Activated CD8-positive, alpha-beta memory T cell treated with anti-CD3 and anti-CD28 coated beads, Interleukin-2, amount 10 ng/mL, durations not matched to agents 7 days and 5 days (primary cell): ENCODE results near the gene CIC. TPM values are rescaled to one million over a fixed set of nuclear protein-coding genes. Genes with fewer than 3 reads are reported as not detected.
A peak's percentile ranks its signal among the peaks of the same experiment; 100 is the strongest.
"Not testable (repeated sequence)": the region's sequence is repeated elsewhere in the genome, so short reads cannot be mapped to it uniquely, and the experiment has no call there.

ENCODE experiments used
- ATAC-seq: fragments of 150-1000 bp; cut with Tn5 transposase; one replicate; pipeline ENCODE4 v1.10.0; 2021; ENCODE audit warnings: moderate library complexity
- CTCF ChIA-PET: fragments of 350-600 bp; sonication (Branson Sonifier 250); formaldehyde crosslinking; loops from one replicate; lab custom pipeline; 2021; ENCODE audit warnings: antibody characterized with exemption; lab: Charles Lee
- DNase-seq: peaks from one replicate; pipeline ENCODE4 v3.0.0-alpha.2; 2020
- H3K27ac Mint-ChIP-seq: one replicate; pipeline ENCODE4 v1.8.0; 2021; ENCODE audit warnings: mild to moderate bottlenecking, mixed read lengths
- H3K27me3 Mint-ChIP-seq: one replicate; pipeline ENCODE4 v1.8.0; 2021; ENCODE audit warnings: mixed read lengths
- H3K36me3 Mint-ChIP-seq: one replicate; pipeline ENCODE4 v1.8.0; 2021; ENCODE audit warnings: mild to moderate bottlenecking, mixed read lengths
- H3K4me1 Mint-ChIP-seq: one replicate; pipeline ENCODE4 v1.8.0; 2021; ENCODE audit warnings: mixed read lengths
- H3K4me3 Mint-ChIP-seq: one replicate; pipeline ENCODE4 v1.8.0; 2021; ENCODE audit warnings: mild to moderate bottlenecking, moderate library complexity, mixed read lengths
- H3K9me3 Mint-ChIP-seq: one replicate; pipeline ENCODE4 v1.8.0; 2022; ENCODE audit warnings: low read depth, mixed read lengths
- total RNA-seq, 2 experiments: library from RNA; stranded (reverse); gene quantifications; one replicate each; pipeline ENCODE4 v1.2.3, GENCODE V29; 2021

Gene CIC
- total RNA-seq, 2 experiments from 2014 or later = 67.3 to 77.3 TPM

- Mint-ChIP-seq H3K36me3 (no peaks in the 10 kb centered on the region), H3K27ac (peak overlapping the region; percentile 75), H3K4me3 (peak overlapping the region; percentile 79), H3K4me1 (peaks cover 17% of the 10 kb centered on the region), H3K9me3 (no peaks in the 10 kb centered on the region), H3K27me3 (peaks cover 24% of the 10 kb centered on the region)
- CTCF ChIA-PET = no interaction called here
- DNase-seq (peak; percentile 52), ATAC-seq (peak; percentile 16)
These were observed 57.1 kb downstream of the CIC start for GRCh38 chr19:42325896-42326771.

DNA sequence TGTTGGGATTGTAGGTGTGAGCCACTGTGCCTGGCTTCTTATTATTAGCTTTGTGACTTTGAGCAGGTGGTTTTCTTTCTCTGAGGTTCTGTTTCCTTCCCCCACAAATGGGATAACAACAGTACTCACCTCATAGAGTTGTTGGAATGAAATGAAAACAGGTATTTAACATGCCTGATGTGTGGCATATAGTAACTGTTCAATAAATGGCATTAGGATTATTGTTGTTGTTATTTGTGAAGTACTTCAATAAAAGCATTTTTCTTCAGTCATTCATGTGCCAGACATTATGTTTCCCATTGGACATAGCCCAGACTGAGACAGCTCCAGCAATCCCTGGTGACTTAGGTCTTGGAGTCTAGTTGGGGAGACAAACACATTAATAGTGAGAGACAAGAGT, 57.9 kb downstream of the CIC start:
- Mint-ChIP-seq H3K9me3 (no peaks in the 10 kb centered on the region), H3K4me3 (peak overlapping the region; percentile 79), H3K4me1 (peaks cover 17% of the 10 kb centered on the region), H3K27ac (no peak overlapping the region), H3K36me3 (no peaks in the 10 kb centered on the region), H3K27me3 (peaks cover 20% of the 10 kb centered on the region)
- ATAC-seq = no peak
- DNase-seq = no peak
- CTCF ChIA-PET = interaction anchor here (0.9 to 2.1 kb wide), 3 partner anchors 123 to 218 kb away, joined by 3 to 7 read pairs (median 3); no protein-coding TSS in a partner anchor

DNA sequence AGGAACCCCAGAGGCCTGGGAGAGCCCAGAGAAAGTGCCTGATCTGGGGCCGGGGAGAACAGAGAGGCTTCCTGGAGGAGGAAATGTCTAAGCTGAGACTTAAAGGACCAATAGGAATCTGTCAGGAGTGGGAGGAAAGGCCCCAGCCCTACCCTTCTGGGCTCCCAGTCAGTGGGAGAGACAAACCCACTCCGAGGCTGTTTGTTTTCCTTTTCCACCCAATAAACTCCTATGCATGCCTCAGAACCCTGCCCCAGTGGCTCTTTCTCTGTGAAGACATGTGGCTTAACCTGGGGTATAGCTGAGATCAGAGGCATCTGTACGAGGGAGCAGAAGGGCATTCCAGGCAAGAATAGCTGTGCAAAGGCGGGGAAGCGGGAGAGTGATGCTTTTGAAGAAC, 58.3 kb downstream of the CIC start:
- H3K27ac Mint-ChIP-seq = no peak overlapping the region
- H3K4me1 Mint-ChIP-seq = peaks cover 17% of the 10 kb centered on the region
- no peaks in the 10 kb centered on the region for H3K36me3 Mint-ChIP-seq
- H3K27me3 Mint-ChIP-seq = peaks cover 16% of the 10 kb centered on the region
- no peak overlapping the region for H3K4me3 Mint-ChIP-seq
- ATAC-seq = no peak
- CTCF ChIA-PET = interaction anchor here (0.9 to 2.1 kb wide), 4 partner anchors 123 to 219 kb away, joined by 3 to 7 read pairs (median 4); partner anchors contain the start of gene POU2F2
- H3K9me3 Mint-ChIP-seq = no peaks in the 10 kb centered on the region
- DNase-seq = no peak

- H3K4me1 Mint-ChIP-seq = peaks cover 17% of the 10 kb centered on the region
- H3K9me3 Mint-ChIP-seq = no peaks in the 10 kb centered on the region
- H3K27me3 Mint-ChIP-seq = peaks cover 12% of the 10 kb centered on the region
- no peak overlapping the region for H3K4me3 Mint-ChIP-seq
- CTCF ChIA-PET = interaction anchor here (0.9 to 2.1 kb wide), 3 partner anchors 130 to 220 kb away, joined by 3 to 7 read pairs (median 4); partner anchors contain the start of gene POU2F2
- H3K27ac Mint-ChIP-seq = no peak overlapping the region
- no peak for DNase-seq
- no peaks in the 10 kb centered on the region for H3K36me3 Mint-ChIP-seq
- no peak for ATAC-seq
These were observed 59.1 kb downstream of the CIC start for GRCh38 chr19:42328106-42328505.

DNA sequence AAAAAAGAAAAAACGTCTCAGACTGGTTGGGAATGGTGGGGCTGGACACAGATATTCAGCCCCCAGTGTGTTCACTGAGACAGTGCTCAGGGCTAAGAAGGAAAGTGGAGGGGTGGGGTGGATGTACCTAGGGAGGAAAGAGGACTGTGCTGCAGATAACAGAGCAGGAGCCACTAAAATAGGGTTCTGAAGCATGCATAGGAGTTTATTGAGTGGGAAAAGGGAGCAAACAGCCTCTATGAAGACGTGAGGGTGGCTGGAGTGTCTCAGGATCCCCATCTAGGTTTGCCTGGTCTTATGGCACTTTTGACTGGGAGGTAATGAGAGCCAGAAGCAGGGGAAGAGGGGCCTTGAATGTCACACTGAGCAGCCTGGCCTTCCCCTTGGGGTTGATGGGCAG, 59.8 kb downstream of the CIC start:
- H3K27ac Mint-ChIP-seq = no peak overlapping the region
- DNase-seq = no peak
- CTCF ChIA-PET = interaction anchor here (2.1 kb wide), 1 partner anchor 220 kb away, joined by 7 read pairs; no protein-coding TSS in a partner anchor
- H3K4me3 Mint-ChIP-seq = no peak overlapping the region
- no peak for ATAC-seq
- peaks cover 6% of the 10 kb centered on the region for H3K27me3 Mint-ChIP-seq
- no peaks in the 10 kb centered on the region for H3K9me3 Mint-ChIP-seq
- peaks cover 15% of the 10 kb centered on the region for H3K4me1 Mint-ChIP-seq
- no peaks in the 10 kb centered on the region for H3K36me3 Mint-ChIP-seq

GRCh38 chr19:42330241-42330711, 61.2 kb downstream of the CIC start:
- Mint-ChIP-seq H3K27me3 (peaks cover under 1% of the 10 kb centered on the region), H3K4me3 (no peak overlapping the region), H3K9me3 (no peaks in the 10 kb centered on the region), H3K27ac (no peak overlapping the region), H3K36me3 (no peaks in the 10 kb centered on the region), H3K4me1 (peaks cover 10% of the 10 kb centered on the region)
- CTCF ChIA-PET = interaction anchor here (0.9 to 1.5 kb wide), 2 partner anchors 90 to 221 kb away, joined by 3 read pairs; no protein-coding TSS in a partner anchor
- no peak for DNase-seq
- ATAC-seq = no peak

GRCh38 chr19:42331333-42331732, 62.3 kb downstream of the CIC start:
- CTCF ChIA-PET = interaction anchor here (0.8 to 1.5 kb wide), 2 partner anchors 198 to 222 kb away, joined by 3 read pairs; no protein-coding TSS in a partner anchor
- not testable (repeated sequence) for H3K27me3 Mint-ChIP-seq, H3K4me3 Mint-ChIP-seq, DNase-seq, ATAC-seq, H3K9me3 Mint-ChIP-seq, H3K4me1 Mint-ChIP-seq, H3K27ac Mint-ChIP-seq, H3K36me3 Mint-ChIP-seq

DNA sequence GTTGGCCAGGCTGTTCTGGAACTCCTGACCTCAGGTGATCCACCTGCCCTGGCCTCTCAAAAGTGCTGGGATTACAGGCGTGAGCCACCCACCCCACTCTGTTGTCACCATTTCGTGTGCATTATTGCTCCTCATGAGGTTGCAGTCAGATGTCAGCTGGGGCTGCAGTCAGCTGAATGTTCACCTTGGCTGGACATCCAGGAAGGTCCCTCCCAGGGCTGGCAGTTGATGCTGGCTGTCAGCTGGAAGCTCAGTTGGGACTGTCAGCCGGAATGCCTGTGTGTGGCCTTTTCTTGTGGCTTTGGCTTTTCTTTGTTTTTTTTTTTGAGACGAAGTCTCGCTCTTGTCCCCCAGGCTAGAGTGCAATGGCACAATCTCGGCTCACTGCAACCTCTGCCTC, 63.0 kb downstream of the CIC start:
- CTCF ChIA-PET = interaction anchor here (0.8 to 1.1 kb wide), 2 partner anchors 199 to 297 kb away, joined by 3 to 4 read pairs; no protein-coding TSS in a partner anchor
- H3K27ac Mint-ChIP-seq = no peak overlapping the region

GRCh38 chr19:42333018-42333417, 64.0 kb downstream of the CIC start:
- no peak for DNase-seq
- no peak for ATAC-seq
- H3K27ac Mint-ChIP-seq = no peak overlapping the region
- no peaks in the 10 kb centered on the region for H3K36me3 Mint-ChIP-seq
- no peaks in the 10 kb centered on the region for H3K9me3 Mint-ChIP-seq
- CTCF ChIA-PET = interaction anchor here (1.1 kb wide), 1 partner anchor 298 kb away, joined by 4 read pairs; no protein-coding TSS in a partner anchor
- no peak overlapping the region for H3K4me3 Mint-ChIP-seq
- H3K27me3 Mint-ChIP-seq = no peaks in the 10 kb centered on the region
- H3K4me1 Mint-ChIP-seq = no peaks in the 10 kb centered on the region

More for the DNA sequence above, 63.0 kb downstream of the CIC start:
- Mint-ChIP-seq H3K9me3 (no peaks in the 10 kb centered on the region), H3K4me3 (no peak overlapping the region), H3K36me3 (no peaks in the 10 kb centered on the region), H3K4me1 (peaks cover 1% of the 10 kb centered on the region), H3K27me3 (no peaks in the 10 kb centered on the region)
- ATAC-seq (no peak), DNase-seq (no peak)

- no peaks in the 10 kb centered on the region for H3K36me3 Mint-ChIP-seq
- ATAC-seq (no peak), DNase-seq (no peak)
- no peak overlapping the region for H3K4me3 Mint-ChIP-seq
- no peaks in the 10 kb centered on the region for H3K4me1 Mint-ChIP-seq
- H3K27ac Mint-ChIP-seq = no peak overlapping the region
- no peaks in the 10 kb centered on the region for H3K9me3 Mint-ChIP-seq
- CTCF ChIA-PET = no interaction called here
- no peaks in the 10 kb centered on the region for H3K27me3 Mint-ChIP-seq
These were observed 65.1 kb downstream of the CIC start for GRCh38 chr19:42333975-42334696.

DNA sequence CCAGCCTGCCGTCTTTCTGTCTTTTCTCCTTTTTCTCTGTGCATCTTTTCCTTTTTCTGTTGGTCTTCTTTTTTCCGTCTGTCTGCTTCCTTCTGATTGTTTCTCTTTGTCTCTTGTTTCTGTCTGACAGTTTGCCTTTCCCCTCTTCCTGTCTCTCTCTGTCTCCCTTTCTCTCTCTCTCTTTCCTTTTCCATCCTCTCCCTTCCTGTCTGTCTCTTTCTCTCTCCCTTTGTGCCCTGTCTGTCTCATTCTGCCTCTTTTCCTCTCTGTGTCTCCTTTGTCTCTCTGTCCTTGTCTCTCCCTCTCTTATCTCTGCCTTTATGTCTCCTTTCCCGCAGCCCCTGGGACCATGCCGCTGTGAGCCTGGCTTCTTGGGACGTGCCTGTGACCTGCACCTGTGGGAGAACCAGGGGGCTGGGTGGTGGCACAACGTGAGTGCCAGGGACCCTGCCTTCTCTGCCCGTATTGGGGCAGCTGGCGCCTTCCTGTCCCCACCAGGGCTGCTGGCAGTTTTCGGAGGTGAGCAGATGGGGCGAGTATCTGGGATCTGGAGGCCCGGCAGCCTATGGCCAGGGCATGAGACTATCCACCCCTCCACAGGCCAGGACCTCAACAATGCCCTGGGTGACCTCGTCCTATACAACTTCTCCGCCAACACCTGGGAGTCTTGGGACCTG, 65.8 kb downstream of the CIC start:
- Mint-ChIP-seq H3K36me3 (no peaks in the 10 kb centered on the region), H3K27ac (no peak overlapping the region), H3K4me1 (no peaks in the 10 kb centered on the region), H3K9me3 (no peaks in the 10 kb centered on the region), H3K4me3 (no peak overlapping the region), H3K27me3 (no peaks in the 10 kb centered on the region)
- ATAC-seq = no peak
- no peak for DNase-seq
- CTCF ChIA-PET = no interaction called here

DNA sequence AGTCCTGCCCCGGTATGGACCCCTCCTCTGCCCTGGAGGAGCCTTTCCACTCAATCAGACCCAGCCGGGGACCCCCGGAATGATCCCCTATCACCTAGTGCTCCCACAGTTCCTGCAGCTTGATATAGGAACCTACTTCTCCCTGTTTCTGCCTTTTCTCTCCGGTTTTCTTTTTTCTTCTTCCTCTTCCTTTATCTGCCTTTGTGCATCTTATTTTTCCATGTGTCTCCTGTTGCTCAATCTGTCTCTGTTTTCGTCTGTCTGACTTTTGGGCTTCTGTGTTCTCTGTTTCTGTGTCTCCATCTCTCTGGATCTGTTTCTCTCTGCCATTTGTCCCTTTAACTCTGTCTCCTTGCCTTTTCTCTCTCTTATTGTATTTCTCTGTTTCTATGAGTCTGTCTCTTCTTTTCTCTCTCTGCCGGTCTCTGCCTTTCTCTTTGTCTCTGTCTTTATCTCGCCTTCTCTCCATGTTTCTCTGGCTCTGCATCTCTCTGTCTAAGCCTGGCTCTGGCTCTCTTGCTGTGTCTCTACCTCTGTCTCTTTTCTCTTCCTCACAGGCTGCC, 66.4 kb downstream of the CIC start:
- no peaks in the 10 kb centered on the region for H3K9me3 Mint-ChIP-seq
- CTCF ChIA-PET = no interaction called here

More for the DNA sequence above, 66.4 kb downstream of the CIC start:
- ATAC-seq = no peak
- Mint-ChIP-seq H3K27me3 (no peaks in the 10 kb centered on the region), H3K4me3 (no peak overlapping the region), H3K27ac (no peak overlapping the region), H3K36me3 (no peaks in the 10 kb centered on the region), H3K4me1 (no peaks in the 10 kb centered on the region)
- DNase-seq = no peak
